ENCODE data around the gene ZMYM4.

ZMYM4 gene

GRCh38 chr1:35264871-35265270 is 3.6 kb upstream of the ZMYM4 start:
- Histone ChIP-seq H3K27me3 (ENCODE audit: control insufficient read depth in 1 of 2, insufficient read depth in 1 of 2, low read length in 2 of 2) (no peaks in the 10 kb centered on the region), H3K4me2 (ENCODE audit: low read length, poor library complexity, severe bottlenecking) (no peak overlapping the region)
- WGBS = 48% methylated on average over 3 of the region's 6 CpGs

GRCh38 chr1:35266306-35266705 is 2.2 kb upstream of the ZMYM4 start:
- no peak overlapping the region for H3K4me2 ChIP-seq (ENCODE audit: low read length, poor library complexity, severe bottlenecking)

More at GRCh38 chr1:35264871-35265270, 3.6 kb upstream of the ZMYM4 start:
- peak; percentile 22 for DNase-seq
- Histone ChIP-seq H2BK120ac (ENCODE audit: low read depth, low read length) (no peak overlapping the region), H4K8ac (ENCODE audit: low read length) (peak overlapping the region; percentile 45), H3K79me1 (replicated peaks; ENCODE audit: low read length, poor library complexity, severe bottlenecking) (no peaks in the 10 kb centered on the region), H3K18ac (ENCODE audit: low read depth in 1 of 2, low read length in 2 of 2) (no peak overlapping the region), H2BK5ac (ENCODE audit: low read depth, low read length, poor library complexity, severe bottlenecking) (no peak overlapping the region), H2BK12ac (ENCODE audit: low read length in 2 of 2) (no peak overlapping the region), H3K4me1 (ENCODE audit: control insufficient read depth, insufficient read depth, low read depth, low read length) (peaks cover 1% of the 10 kb centered on the region), H3K14ac (ENCODE audit: low read length in 2 of 2) (no peak overlapping the region), H3K23ac (ENCODE audit: low read length in 2 of 2) (no peak overlapping the region), H3K27ac (ENCODE audit: low read length, poor library complexity, severe bottlenecking) (peak overlapping the region; percentile 63), H2BK15ac (ENCODE audit: low read depth, poor library complexity, severe bottlenecking) (no peak overlapping the region), H3K36me3 (ENCODE audit: control insufficient read depth in 1 of 2, insufficient read depth in 2 of 2, low read depth in 1 of 2, low read length in 2 of 2) (no peaks in the 10 kb centered on the region), H3K4me3 (ENCODE audit: insufficient read depth in 1 of 2, low read depth in 1 of 2, low read length in 2 of 2) (no peak overlapping the region), H4K91ac (ENCODE audit: low read length) (no peak overlapping the region), H3K9me3 (ENCODE audit: control insufficient read depth, low read length) (no peaks in the 10 kb centered on the region), H2AK5ac (ENCODE audit: low read length, severe bottlenecking) (no peak overlapping the region), H3K4ac (ENCODE audit: low read depth in 1 of 2, low read length in 2 of 2) (no peak overlapping the region), H2AFZ (ENCODE audit: low read depth, low read length) (no peak overlapping the region), H3K9ac (ENCODE audit: low read length) (peak overlapping the region; percentile 72)

GRCh38 chr1:35269201-35269988 is 886 bp downstream of the ZMYM4 start:
- peak overlapping the region; percentile 81 to 96 for H3K14ac ChIP-seq (ENCODE audit: low read length in 2 of 2)
- peak overlapping the region; percentile 97 for H2BK15ac ChIP-seq (ENCODE audit: low read depth, poor library complexity, severe bottlenecking)
- peak overlapping the region; percentile 67 for H3K4me2 ChIP-seq (ENCODE audit: low read length, poor library complexity, severe bottlenecking)
- no peak overlapping the region for H3K23ac ChIP-seq (ENCODE audit: low read length in 2 of 2)
- DNase-seq = peak; percentile 30
- no peak overlapping the region for H2BK5ac ChIP-seq (ENCODE audit: low read depth, low read length, poor library complexity, severe bottlenecking)
- no peak overlapping the region for H3K27ac ChIP-seq (ENCODE audit: low read length, poor library complexity, severe bottlenecking)
- no peaks in the 10 kb centered on the region for H3K27me3 ChIP-seq (ENCODE audit: control insufficient read depth in 1 of 2, insufficient read depth in 1 of 2, low read length in 2 of 2)
- H3K9me3 ChIP-seq (ENCODE audit: control insufficient read depth, low read length) = no peaks in the 10 kb centered on the region
- H4K8ac ChIP-seq (ENCODE audit: low read length) = peak overlapping the region; percentile 93
- peak overlapping the region; percentile 95 for H2BK120ac ChIP-seq (ENCODE audit: low read depth, low read length)
- peak overlapping the region; percentile 92 for H3K9ac ChIP-seq (ENCODE audit: low read length)
- peaks cover 0 to 3% of the 10 kb centered on the region in 2 experiments for H3K36me3 ChIP-seq (ENCODE audit: control insufficient read depth in 1 of 2, insufficient read depth in 2 of 2, low read depth in 1 of 2, low read length in 2 of 2)
- no peaks in the 10 kb centered on the region for H3K79me1 ChIP-seq (replicated peaks; ENCODE audit: low read length, poor library complexity, severe bottlenecking)
- peak overlapping the region; percentile 98 for H4K91ac ChIP-seq (ENCODE audit: low read length)
- 13% methylated on average over 16 of the region's 24 CpGs for WGBS
- H2AFZ ChIP-seq (ENCODE audit: low read depth, low read length) = peak overlapping the region; percentile 77
- H3K4me1 ChIP-seq (ENCODE audit: control insufficient read depth, insufficient read depth, low read depth, low read length) = peaks cover 4% of the 10 kb centered on the region
- peak overlapping the region; percentile 93 to 95 for H3K18ac ChIP-seq (ENCODE audit: low read depth in 1 of 2, low read length in 2 of 2)
- peak overlapping the region; percentile 91 to 93 for H3K4me3 ChIP-seq (ENCODE audit: insufficient read depth in 1 of 2, low read depth in 1 of 2, low read length in 2 of 2)
- H2AK5ac ChIP-seq (ENCODE audit: low read length, severe bottlenecking) = no peak overlapping the region
- peak overlapping the region; percentile 49 to 93 for H3K4ac ChIP-seq (ENCODE audit: low read depth in 1 of 2, low read length in 2 of 2)
- H2BK12ac ChIP-seq (ENCODE audit: low read length in 2 of 2) = no peak overlapping the region

More at GRCh38 chr1:35266306-35266705, 2.2 kb upstream of the ZMYM4 start:
- Histone ChIP-seq H4K91ac (ENCODE audit: low read length) (no peak overlapping the region), H3K14ac (ENCODE audit: low read length in 2 of 2) (no peak overlapping the region), H3K9me3 (ENCODE audit: control insufficient read depth, low read length) (no peaks in the 10 kb centered on the region), H3K9ac (ENCODE audit: low read length) (no peak overlapping the region), H3K4me3 (ENCODE audit: insufficient read depth in 1 of 2, low read depth in 1 of 2, low read length in 2 of 2) (no peak overlapping the region), H3K23ac (ENCODE audit: low read length in 2 of 2) (no peak overlapping the region), H2AFZ (ENCODE audit: low read depth, low read length) (no peak overlapping the region), H2AK5ac (ENCODE audit: low read length, severe bottlenecking) (no peak overlapping the region), H2BK12ac (ENCODE audit: low read length in 2 of 2) (no peak overlapping the region), H2BK15ac (ENCODE audit: low read depth, poor library complexity, severe bottlenecking) (no peak overlapping the region), H3K4ac (ENCODE audit: low read depth in 1 of 2, low read length in 2 of 2) (no peak overlapping the region), H3K79me1 (replicated peaks; ENCODE audit: low read length, poor library complexity, severe bottlenecking) (no peaks in the 10 kb centered on the region), H4K8ac (ENCODE audit: low read length) (no peak overlapping the region), H2BK5ac (ENCODE audit: low read depth, low read length, poor library complexity, severe bottlenecking) (no peak overlapping the region), H3K27ac (ENCODE audit: low read length, poor library complexity, severe bottlenecking) (no peak overlapping the region), H2BK120ac (ENCODE audit: low read depth, low read length) (no peak overlapping the region), H3K27me3 (ENCODE audit: control insufficient read depth in 1 of 2, insufficient read depth in 1 of 2, low read length in 2 of 2) (no peaks in the 10 kb centered on the region), H3K36me3 (ENCODE audit: control insufficient read depth in 1 of 2, insufficient read depth in 2 of 2, low read depth in 1 of 2, low read length in 2 of 2) (no peaks in the 10 kb centered on the region), H3K4me1 (ENCODE audit: control insufficient read depth, insufficient read depth, low read depth, low read length) (peaks cover 5% of the 10 kb centered on the region), H3K18ac (ENCODE audit: low read depth in 1 of 2, low read length in 2 of 2) (no peak overlapping the region)
- 92% methylated on average over 1 of the region's 4 CpGs for WGBS
- no peak for DNase-seq

- peak overlapping the region in 1 of 2 experiments; percentile 93 for H3K4me3 ChIP-seq (ENCODE audit: insufficient read depth in 1 of 2, low read depth in 1 of 2, low read length in 2 of 2)
- no peak overlapping the region for H2BK12ac ChIP-seq (ENCODE audit: low read length in 2 of 2)
- no peaks in the 10 kb centered on the region for H3K79me1 ChIP-seq (replicated peaks; ENCODE audit: low read length, poor library complexity, severe bottlenecking)
- H3K18ac ChIP-seq (ENCODE audit: low read depth in 1 of 2, low read length in 2 of 2) = no peak overlapping the region
- H3K23ac ChIP-seq (ENCODE audit: low read length in 2 of 2) = no peak overlapping the region
- H3K14ac ChIP-seq (ENCODE audit: low read length in 2 of 2) = no peak overlapping the region
- H3K4me2 ChIP-seq (ENCODE audit: low read length, poor library complexity, severe bottlenecking) = no peak overlapping the region
- H2AFZ ChIP-seq (ENCODE audit: low read depth, low read length) = no peak overlapping the region
- WGBS = 100% methylated on average over 2 of the region's 2 CpGs
- H3K36me3 ChIP-seq (ENCODE audit: control insufficient read depth in 1 of 2, insufficient read depth in 2 of 2, low read depth in 1 of 2, low read length in 2 of 2) = peaks cover 0 to 3% of the 10 kb centered on the region in 2 experiments
- H2BK5ac ChIP-seq (ENCODE audit: low read depth, low read length, poor library complexity, severe bottlenecking) = no peak overlapping the region
- H4K91ac ChIP-seq (ENCODE audit: low read length) = no peak overlapping the region
- H2BK15ac ChIP-seq (ENCODE audit: low read depth, poor library complexity, severe bottlenecking) = no peak overlapping the region
- H3K4me1 ChIP-seq (ENCODE audit: control insufficient read depth, insufficient read depth, low read depth, low read length) = peaks cover 4% of the 10 kb centered on the region
- no peak overlapping the region for H4K8ac ChIP-seq (ENCODE audit: low read length)
- H3K4ac ChIP-seq (ENCODE audit: low read depth in 1 of 2, low read length in 2 of 2) = no peak overlapping the region
- no peak overlapping the region for H3K27ac ChIP-seq (ENCODE audit: low read length, poor library complexity, severe bottlenecking)
- H2BK120ac ChIP-seq (ENCODE audit: low read depth, low read length) = no peak overlapping the region
- H3K9me3 ChIP-seq (ENCODE audit: control insufficient read depth, low read length) = no peaks in the 10 kb centered on the region
- peak overlapping the region; percentile 92 for H3K9ac ChIP-seq (ENCODE audit: low read length)
- no peak overlapping the region for H2AK5ac ChIP-seq (ENCODE audit: low read length, severe bottlenecking)
- no peaks in the 10 kb centered on the region for H3K27me3 ChIP-seq (ENCODE audit: control insufficient read depth in 1 of 2, insufficient read depth in 1 of 2, low read length in 2 of 2)
- no peak for DNase-seq
Observed at GRCh38 chr1:35269989-35270289, 1.4 kb downstream of the ZMYM4 start.
